GM18517 (cell line): ENCODE data around the gene WAC.
"Not testable (repeated sequence)": the region's sequence is repeated elsewhere in the genome, so short reads cannot be mapped to it uniquely, and the experiment has no call there.

Experiments
- ATAC-seq: cut with Tn5 transposase; IDR thresholded peaks from one replicate; pipeline ENCODE4 v1.9.1; 2021; ENCODE audit warnings: mild to moderate bottlenecking, moderate library complexity; ENCODE audit not compliant: unreplicated experiment

The WAC gene

DNA sequence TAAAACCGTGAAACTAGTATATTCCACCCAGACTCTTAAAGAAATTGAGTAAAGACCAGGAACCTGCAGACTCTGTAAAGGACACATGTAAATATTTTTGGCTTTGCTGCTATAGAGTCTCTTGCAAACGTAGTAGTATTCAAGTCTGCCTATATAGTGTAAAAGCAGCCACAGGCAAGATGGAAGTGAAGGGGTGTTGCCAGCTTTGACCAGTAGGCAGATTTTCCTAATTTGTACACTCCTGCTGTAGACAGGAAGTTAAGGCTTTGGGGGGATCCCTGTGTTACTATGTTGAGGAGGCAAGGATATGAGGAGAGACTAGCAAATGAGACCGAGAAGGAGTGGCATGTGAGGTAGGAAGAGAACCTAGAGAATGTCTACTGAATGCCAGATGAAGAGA lies 27.7 kb downstream of the WAC start:
- no peak for ATAC-seq

GRCh38 chr10:28561531-28561930 lies 28.6 kb downstream of the WAC start:
- ATAC-seq = no peak

DNA sequence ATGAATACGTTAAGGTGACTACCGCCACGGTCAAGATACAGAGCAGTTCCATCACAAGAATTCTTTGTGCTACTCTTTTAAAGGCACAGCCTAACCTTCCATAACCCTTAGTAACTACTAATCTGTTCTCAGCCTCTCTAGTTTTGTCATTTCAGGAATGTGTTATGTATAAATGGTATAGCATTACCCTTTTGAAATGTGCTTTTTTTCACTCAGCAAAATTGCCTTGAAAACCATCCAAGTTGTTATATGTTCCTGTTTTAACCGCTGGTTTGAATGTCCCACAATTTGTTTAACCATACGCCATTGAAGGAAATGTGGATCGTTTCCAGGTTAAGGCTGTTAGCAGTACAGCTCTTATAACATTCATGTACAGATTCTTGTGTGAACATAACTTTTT lies 32.0 kb downstream of the WAC start:
- ATAC-seq = no peak

- no peak for ATAC-seq
Observed at GRCh38 chr10:28566458-28567015, 33.6 kb downstream of the WAC start.

DNA sequence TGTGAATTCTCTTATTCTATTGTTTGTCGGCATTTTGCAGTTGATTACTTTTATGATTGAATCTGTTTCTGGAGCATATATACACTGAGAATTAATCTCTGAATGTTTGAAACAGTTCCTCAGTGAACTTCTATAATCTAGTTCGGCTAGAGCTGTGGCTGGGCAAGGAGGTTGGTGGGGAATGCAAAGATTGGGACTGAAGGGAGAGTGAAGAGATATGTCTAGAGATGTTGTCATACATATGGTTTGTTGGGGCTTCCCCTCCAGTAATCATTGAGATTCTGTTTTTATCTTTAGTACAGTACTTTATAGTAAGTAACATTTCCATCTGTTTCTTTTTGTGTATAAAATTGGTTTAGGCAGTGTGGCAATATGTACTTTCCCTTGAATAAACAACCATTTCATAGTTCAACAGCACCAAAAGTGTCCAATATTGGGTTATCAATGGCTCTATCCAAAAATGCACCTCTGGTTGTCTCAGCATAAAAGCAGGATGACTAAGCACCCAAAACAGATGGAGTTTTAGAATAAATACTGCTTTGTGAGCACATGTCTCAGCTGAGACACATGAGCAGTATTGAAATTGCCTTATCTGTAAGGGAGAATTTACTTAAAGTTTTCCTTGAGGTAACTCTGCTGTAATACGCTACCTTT lies 36.7 kb downstream of the WAC start:
- ATAC-seq = no peak

GRCh38 chr10:28570598-28570997 lies 37.7 kb downstream of the WAC start:
- ATAC-seq = no peak

- ATAC-seq = no peak
Observed at GRCh38 chr10:28571265-28571664, 38.3 kb downstream of the WAC start.

DNA sequence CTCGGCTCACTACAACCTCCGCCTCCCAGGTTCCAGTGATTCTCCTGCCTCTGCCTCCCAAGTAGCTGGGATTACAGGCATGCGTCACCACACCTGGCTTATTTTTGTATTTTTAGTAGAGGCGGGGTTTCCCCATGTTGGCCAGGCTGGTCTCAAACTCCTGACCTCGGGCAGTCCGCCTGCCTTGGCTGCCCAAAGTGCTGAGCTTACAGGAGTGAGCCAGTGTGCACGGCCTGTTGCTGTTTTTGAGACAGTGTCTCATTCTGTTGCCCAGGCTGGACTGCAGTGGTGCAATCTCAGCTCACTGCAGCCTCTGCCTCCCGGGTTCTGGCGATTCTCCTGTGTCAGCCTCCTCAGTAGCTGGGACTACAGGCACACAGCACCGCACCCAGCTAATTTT lies 41.3 kb downstream of the WAC start:
- ATAC-seq = not testable (repeated sequence)

DNA sequence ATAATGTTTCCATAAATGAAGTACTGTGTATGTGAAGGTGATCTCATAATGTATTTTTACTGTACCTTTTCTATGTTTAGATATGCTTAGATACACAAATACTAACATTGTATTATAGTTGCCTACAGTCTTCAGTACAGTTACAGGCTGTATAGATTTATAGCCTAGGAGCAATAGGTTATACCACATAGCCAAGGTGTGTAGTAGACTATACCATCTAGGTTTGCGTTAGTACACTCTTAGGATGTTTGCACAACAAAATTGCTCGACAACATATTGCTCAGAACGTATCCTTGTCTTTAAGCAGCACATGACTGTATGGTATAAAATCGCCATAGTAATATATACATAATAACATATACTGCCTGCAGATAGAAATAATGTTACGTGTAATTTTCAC lies 42.9 kb downstream of the WAC start:
- no peak for ATAC-seq

- no peak for ATAC-seq
Observed at GRCh38 chr10:28577506-28577905, 44.6 kb downstream of the WAC start.

DNA sequence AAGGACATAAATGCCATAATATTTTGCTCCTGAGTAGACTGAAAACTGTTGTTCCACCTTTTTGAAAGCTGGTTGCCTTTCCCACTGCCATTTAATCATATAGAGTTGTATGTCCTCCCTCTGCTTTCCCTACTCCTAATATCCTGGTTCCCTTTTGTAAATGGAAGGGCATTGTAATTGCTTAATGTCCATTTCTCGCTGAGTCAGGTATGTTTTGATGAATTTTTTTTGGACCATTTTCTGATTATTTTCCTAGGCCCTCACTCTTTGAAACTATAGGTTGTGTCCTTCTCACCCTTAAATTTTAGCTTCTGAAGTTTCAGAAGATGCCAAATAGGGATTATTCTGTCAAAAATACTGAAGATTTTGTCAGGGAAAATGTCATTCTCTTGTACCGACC lies 45.5 kb downstream of the WAC start:
- ATAC-seq = no peak

DNA sequence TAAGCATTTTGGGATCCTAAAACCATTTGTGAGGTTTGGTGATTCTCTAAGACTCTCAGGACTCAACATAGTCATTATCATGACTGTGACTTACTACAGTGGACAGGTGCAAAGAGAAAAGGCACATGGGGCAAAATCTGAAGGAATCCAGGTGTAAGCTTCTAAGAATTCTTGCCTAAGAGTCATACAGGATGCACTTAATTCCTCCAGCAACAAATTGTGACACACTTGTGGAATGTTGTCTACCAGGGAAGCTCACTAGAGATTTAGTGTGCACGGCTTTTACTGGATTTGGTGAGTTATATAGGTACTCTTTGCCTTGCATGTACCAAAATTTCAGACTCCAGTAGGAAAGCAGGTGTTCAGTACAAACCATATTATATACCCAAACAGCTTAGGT lies 47.9 kb downstream of the WAC start:
- no peak for ATAC-seq

GRCh38 chr10:28581916-28582315 lies 49.0 kb downstream of the WAC start:
- ATAC-seq = no peak

DNA sequence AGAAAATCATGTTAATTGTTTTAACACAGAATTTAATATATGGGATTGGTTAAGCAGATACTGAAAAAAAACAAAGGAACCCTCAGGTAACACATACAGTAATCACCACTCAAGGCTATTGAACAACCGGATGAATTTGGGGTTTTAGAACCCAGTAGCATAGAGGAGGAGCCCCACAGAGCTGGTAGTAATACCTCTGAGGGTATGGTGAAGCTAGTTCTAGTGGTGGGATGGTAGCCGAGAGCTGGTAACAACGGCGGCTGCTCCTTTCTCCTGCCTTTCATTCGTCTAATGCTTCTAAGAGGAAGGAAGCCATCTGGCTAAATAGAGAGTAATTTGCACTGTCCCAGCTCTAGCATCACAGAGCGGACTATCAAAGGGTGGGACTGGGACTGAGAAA lies 52.2 kb downstream of the WAC start:
- no peak for ATAC-seq

- no peak for ATAC-seq
Observed at GRCh38 chr10:28586176-28586575, 53.3 kb downstream of the WAC start.

- ATAC-seq = no peak
Observed at GRCh38 chr10:28587270-28587969, 54.5 kb downstream of the WAC start.

- ATAC-seq = no peak
Observed at GRCh38 chr10:28587970-28588290, 55.0 kb downstream of the WAC start.

GRCh38 chr10:28592953-28593352 lies 60.0 kb downstream of the WAC start:
- ATAC-seq = no peak

DNA sequence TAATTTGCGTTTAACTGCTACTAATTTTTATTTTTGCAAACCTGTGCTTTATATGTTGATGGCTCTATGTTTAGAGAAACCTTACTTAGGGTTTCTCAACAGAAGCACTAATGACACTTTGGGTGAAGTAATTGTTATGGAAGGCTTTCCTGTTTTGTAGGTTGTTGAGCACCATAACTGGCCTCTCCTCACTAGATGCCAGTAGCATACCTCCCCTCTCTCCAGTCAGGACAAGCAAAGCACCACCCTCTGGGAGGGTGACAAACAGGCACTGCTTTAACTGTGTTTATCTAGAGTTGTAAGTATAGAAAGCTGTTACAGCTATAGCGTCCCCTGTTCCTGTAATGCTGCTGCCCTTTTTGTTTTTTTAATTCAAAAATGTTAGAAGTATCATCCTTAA lies 60.9 kb downstream of the WAC start:
- ATAC-seq = no peak

GRCh38 chr10:28594406-28594805 lies 61.5 kb downstream of the WAC start:
- no peak for ATAC-seq

- no peak for ATAC-seq
Observed at GRCh38 chr10:28595613-28596012, 62.7 kb downstream of the WAC start.

DNA sequence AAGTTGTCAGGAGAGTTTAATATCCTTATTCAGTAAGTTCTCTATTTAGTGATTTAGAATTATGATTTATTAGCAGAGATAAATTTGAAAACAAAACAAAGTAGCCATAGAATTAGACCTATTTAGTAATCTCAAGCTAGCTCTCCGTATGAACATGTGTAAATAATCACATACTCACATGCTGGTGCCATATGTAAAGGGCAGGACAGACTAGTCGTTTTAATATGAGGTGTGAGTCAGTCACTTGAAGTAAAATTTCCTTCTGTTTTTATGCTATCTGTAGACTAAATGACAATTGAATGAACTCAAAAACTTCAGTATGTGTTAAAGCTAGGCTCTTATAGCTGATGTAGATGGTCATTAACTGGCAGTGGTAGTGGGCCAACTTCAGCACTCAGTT lies 67.1 kb downstream of the WAC start:
- ATAC-seq = no peak

DNA sequence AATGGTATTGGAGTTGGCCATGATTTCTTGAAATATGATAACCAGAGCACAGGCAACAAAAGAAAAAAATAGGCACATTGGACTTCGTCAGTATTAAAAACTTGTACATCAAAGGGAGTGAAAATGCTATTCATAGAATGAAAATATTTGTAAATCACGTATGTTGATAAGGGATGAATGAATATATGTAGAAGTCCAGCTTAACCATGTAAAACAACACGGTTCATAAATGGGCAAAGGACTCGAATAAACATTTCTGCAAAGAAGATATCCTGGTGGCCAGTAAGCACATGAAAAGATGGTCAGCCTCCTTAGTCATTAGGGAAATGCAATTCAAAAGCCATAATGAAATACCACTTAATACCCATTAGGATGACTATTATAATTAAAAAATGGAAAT lies 68.1 kb downstream of the WAC start:
- ATAC-seq = no peak
